Lung (tissue), 12 donors: ENCODE results near the gene SEC14L5. TPM values are rescaled to one million over a fixed set of nuclear protein-coding genes. Genes with fewer than 3 reads are reported as not detected.
"Not testable (repeated sequence)": the region's sequence is repeated elsewhere in the genome, so short reads cannot be mapped to it uniquely, and the experiment has no call there.

Experiments
- ATAC-seq: fragments of 200-7000 bp; cut with Tn5 transposase; one replicate; pipeline ENCODE4 v1.9.1; 2020; ENCODE audit warnings: moderate number of reproducible peaks; ENCODE audit not compliant: insufficient read depth, low FRiP score
- DNase-seq, 3 donors: peaks; one replicate each; pipeline ENCODE4 v3.0.0-alpha.2; 2013 to 2017
- H3K27ac ChIP-seq, 2 donors: one replicate each; pipeline ENCODE4 v1.5.1; 2013; ENCODE audit warnings: mild to moderate bottlenecking in 2 of 2, moderate library complexity in 2 of 2, control low read depth in 1 of 2, inconsistent platforms in 1 of 2, low read depth in 1 of 2, low read length in 1 of 2
- H3K27me3 ChIP-seq, 3 donors: one replicate each; pipeline ENCODE4 v1.5.1; 2013; ENCODE audit warnings: low read length in 2 of 3; ENCODE audit not compliant: control insufficient read depth in 3 of 3, insufficient read depth in 3 of 3
- H3K36me3 ChIP-seq, 4 donors: one replicate each; pipeline ENCODE4 v1.5.1; 2013; ENCODE audit warnings: low read length in 4 of 4, mild to moderate bottlenecking in 1 of 4, moderate library complexity in 1 of 4; ENCODE audit not compliant: control insufficient read depth in 4 of 4, insufficient read depth in 4 of 4
- H3K4me1 ChIP-seq, 5 donors: one replicate each; pipeline ENCODE4 v1.5.1; 2013; ENCODE audit warnings: low read length in 5 of 5, mild to moderate bottlenecking in 2 of 5, moderate library complexity in 1 of 5; ENCODE audit not compliant: control insufficient read depth in 5 of 5, insufficient read depth in 5 of 5
- H3K4me3 ChIP-seq: one replicate; pipeline ENCODE4 v1.5.1; 2013; ENCODE audit warnings: mild to moderate bottlenecking, control low read depth, moderate library complexity
- H3K9ac ChIP-seq, 2 donors: one replicate each; pipeline ENCODE4 v1.5.1; 2013; ENCODE audit warnings: low read length in 2 of 2, control low read depth in 1 of 2; ENCODE audit not compliant: insufficient read depth in 1 of 2
- H3K9me3 ChIP-seq, 4 donors: one replicate each; pipeline ENCODE4 v1.5.1; 2013; ENCODE audit warnings: low read length in 3 of 4, mild to moderate bottlenecking in 1 of 4, moderate library complexity in 1 of 4; ENCODE audit not compliant: control insufficient read depth in 4 of 4, insufficient read depth in 3 of 4
- WGBS, 2 donors: extraction: QIAGEN DNeasy Blood & Tissue Kit; methylation state at CpG; one replicate each; pipeline ENCODE4 v1.1.7; 2013; 5-methylcytosine and 5-hydroxymethylcytosine counted together
- polyA plus RNA-seq, 2 donors: library from polyadenylated mRNA; stranded (reverse); fragments of 200-250 nt; gene quantifications; one replicate each; pipeline ENCODE4 v1.2.1, GENCODE V29; 2013
- total RNA-seq, 2 donors: library from RNA; depleted of rRNA in 1 of 2; stranded (reverse); fragments of >200 nt in 1 of 2; gene quantifications; one replicate each; pipeline ENCODE4 v1.2.1, GENCODE V29; 2014 to 2021
- TF ChIP-seq, protein P1 (sequence below): IDR thresholded peaks from 2 replicates; pipeline ENCODE4 v1.5.1; 2012; ENCODE audit warnings: mild to moderate bottlenecking; ENCODE audit errors: control extremely low read depth, extremely low read depth
- donor health status: control.
- donor health status: control.
- donor health status: Bipolar disorder and iron deficiency.
- donor health status: healthy.
- donor health status: DM: yes; HTN: yes; CAD: no.

The SEC14L5 gene
- total and polyA plus RNA-seq, 4 donors, result 0.10 to 0.98 (median 0.28) TPM

- H3K9ac ChIP-seq, result no peak overlapping the region
- DNase-seq, result no peak
- no peaks in the 10 kb centered on the region for H3K9me3 ChIP-seq
- peaks cover 0 to 4% (median 0%) of the 10 kb centered on the region in 5 donors for H3K4me1 ChIP-seq
- no peak overlapping the region for H3K4me3 ChIP-seq
- no peak overlapping the region for H3K27ac ChIP-seq
- ATAC-seq, result no peak
- H3K27me3 ChIP-seq, result no peaks in the 10 kb centered on the region
- peaks cover 0 to 13% (median 1%) of the 10 kb centered on the region in 4 donors for H3K36me3 ChIP-seq
- TF ChIP-seq, protein P1, sequence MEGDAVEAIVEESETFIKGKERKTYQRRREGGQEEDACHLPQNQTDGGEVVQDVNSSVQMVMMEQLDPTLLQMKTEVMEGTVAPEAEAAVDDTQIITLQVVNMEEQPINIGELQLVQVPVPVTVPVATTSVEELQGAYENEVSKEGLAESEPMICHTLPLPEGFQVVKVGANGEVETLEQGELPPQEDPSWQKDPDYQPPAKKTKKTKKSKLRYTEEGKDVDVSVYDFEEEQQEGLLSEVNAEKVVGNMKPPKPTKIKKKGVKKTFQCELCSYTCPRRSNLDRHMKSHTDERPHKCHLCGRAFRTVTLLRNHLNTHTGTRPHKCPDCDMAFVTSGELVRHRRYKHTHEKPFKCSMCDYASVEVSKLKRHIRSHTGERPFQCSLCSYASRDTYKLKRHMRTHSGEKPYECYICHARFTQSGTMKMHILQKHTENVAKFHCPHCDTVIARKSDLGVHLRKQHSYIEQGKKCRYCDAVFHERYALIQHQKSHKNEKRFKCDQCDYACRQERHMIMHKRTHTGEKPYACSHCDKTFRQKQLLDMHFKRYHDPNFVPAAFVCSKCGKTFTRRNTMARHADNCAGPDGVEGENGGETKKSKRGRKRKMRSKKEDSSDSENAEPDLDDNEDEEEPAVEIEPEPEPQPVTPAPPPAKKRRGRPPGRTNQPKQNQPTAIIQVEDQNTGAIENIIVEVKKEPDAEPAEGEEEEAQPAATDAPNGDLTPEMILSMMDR, result no peak
- 76 to 84% methylated on average over 14 of the region's 14 CpGs for WGBS, 2 donors
These were observed 84.5 kb downstream of the SEC14L5 start for GRCh38 chr16:5042574-5043171.

DNA sequence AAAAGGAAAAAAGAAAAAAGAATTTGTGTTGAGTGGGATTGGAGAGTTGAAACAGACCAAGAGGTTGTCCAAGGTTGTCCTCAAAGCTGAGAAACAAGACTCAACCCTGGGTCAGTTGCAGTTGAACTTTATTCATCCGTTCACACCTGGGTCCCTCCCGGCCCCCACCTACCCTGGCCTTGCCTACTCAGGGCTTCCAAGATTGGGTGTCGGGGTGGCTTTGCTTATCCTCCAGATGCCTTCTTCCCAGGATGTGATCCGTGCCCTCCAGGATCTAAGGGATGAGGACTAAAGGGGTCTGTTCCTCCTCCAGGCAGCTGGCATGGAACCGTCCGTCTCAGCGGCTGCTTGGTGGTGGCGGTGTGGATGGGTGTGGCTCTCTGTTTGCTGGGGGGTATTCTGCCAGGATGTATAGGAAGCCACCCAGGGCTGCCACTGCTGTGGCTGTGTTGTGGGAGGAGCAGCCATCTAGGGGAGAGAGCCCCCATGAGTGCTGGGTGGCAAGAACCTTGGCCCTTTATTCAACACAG is 85.9 kb downstream of the SEC14L5 start:
- H3K36me3 ChIP-seq, result peaks cover 0 to 13% (median 1%) of the 10 kb centered on the region in 4 donors
- no peaks in the 10 kb centered on the region for H3K9me3 ChIP-seq
- DNase-seq, result no peak

GRCh38 chr16:5044581-5044980 is 86.5 kb downstream of the SEC14L5 start:
- not testable (repeated sequence) for H3K9me3 ChIP-seq, H3K9ac ChIP-seq, ATAC-seq, H3K27me3 ChIP-seq, DNase-seq, H3K27ac ChIP-seq, H3K4me1 ChIP-seq, H3K4me3 ChIP-seq
- peaks cover 0 to 13% (median 1%) of the 10 kb centered on the region in 4 donors for H3K36me3 ChIP-seq
- 90 to 95% methylated on average over 11 of the region's 11 CpGs for WGBS, 2 donors

More for the DNA sequence above, 85.9 kb downstream of the SEC14L5 start:
- Histone ChIP-seq H3K9ac (no peak overlapping the region), H3K4me1 (peaks cover 0 to 4% (median 0%) of the 10 kb centered on the region in 5 donors), H3K4me3 (no peak overlapping the region), H3K27me3 (no peaks in the 10 kb centered on the region), H3K27ac (no peak overlapping the region)
- TF ChIP-seq, protein P1, result no peak
- ATAC-seq, result no peak
- WGBS, 2 donors, result 96 to 97% methylated on average over 8 of the region's 8 CpGs

- Histone ChIP-seq H3K4me3 (no peak overlapping the region), H3K9ac (no peak overlapping the region), H3K27ac (no peak overlapping the region), H3K9me3 (no peaks in the 10 kb centered on the region), H3K4me1 (peaks cover 0 to 4% (median 0%) of the 10 kb centered on the region in 5 donors), H3K36me3 (peaks cover 0 to 13% (median 1%) of the 10 kb centered on the region in 4 donors), H3K27me3 (no peaks in the 10 kb centered on the region)
- WGBS, 2 donors, result 89 to 91% methylated on average over 10 of the region's 10 CpGs
- TF ChIP-seq, protein P1, result no peak
- no peak for DNase-seq
- no peak for ATAC-seq
These were observed 87.5 kb downstream of the SEC14L5 start for GRCh38 chr16:5045499-5046115.
